SK-N-SH (cell line): ENCODE measurements around the gene PARVA. TPM values are rescaled to one million over a fixed set of nuclear protein-coding genes. Genes with fewer than 3 reads are reported as not detected.

Experiments
- CTCF ChIA-PET: fragments of 300-600, 350-600 bp; formaldehyde crosslinking; extraction: SDS; loops from one replicate; lab custom pipeline; 2021; lab: Yijun Ruan, JAX
- POLR2A ChIA-PET: fragments of 350-600 bp; sonication (Branson Sonifier 250); formaldehyde crosslinking; extraction: SDS; loops from one replicate; lab custom pipeline; 2020; ENCODE audit warnings: antibody characterized with exemption, inconsistent platforms; lab: Yijun Ruan, JAX
- DNase-seq: peaks from one replicate; pipeline ENCODE4 v3.0.0; 2012
- H2AFZ ChIP-seq: fragments of 200-600 bp; sonication (generic); 2 replicates; pipeline ENCODE4 v1.8.1; 2016; ENCODE audit warnings: antibody characterized with exemption, mild to moderate bottlenecking, low read depth
- H3F3A ChIP-seq: fragments of 200-600 bp; sonication (generic); replicated peaks from 2 replicates; pipeline ENCODE3; 2016; ENCODE audit warnings: antibody characterized with exemption, mild to moderate bottlenecking; ENCODE audit not compliant: insufficient read depth
- H3K27ac ChIP-seq, 2 experiments: fragments of 200-500 bp in 1 of 2; fragments of 200-600 bp in 1 of 2; sonication (Bioruptor generic) in 1 of 2; sonication (generic), shearing (Covaris generic) in 1 of 2; 2 replicates each; pipeline versions ENCODE4 v1.5.1 to v1.6.1; 2014 to 2016; ENCODE audit warnings: low read depth in 2 of 2, inconsistent platforms in 1 of 2, low read length in 1 of 2, mild to moderate bottlenecking in 1 of 2, mixed read lengths in 1 of 2
- H3K27me3 ChIP-seq: fragments of 200-600 bp; sonication (generic), shearing (Covaris generic); 2 replicates; pipeline ENCODE4 v1.6.1; 2016; ENCODE audit warnings: mixed run types; ENCODE audit not compliant: insufficient read depth
- H3K36me3 ChIP-seq, 2 experiments: fragments of 200-500 bp in 1 of 2; fragments of 200-600 bp in 1 of 2; sonication (Bioruptor generic) in 1 of 2; sonication (generic) in 1 of 2; replicated peaks in 1 of 2; 2 replicates each; pipeline versions ENCODE3 to v1.5.1; 2014 to 2016; ENCODE audit warnings: low read length in 1 of 2, mild to moderate bottlenecking in 1 of 2; ENCODE audit not compliant: insufficient read depth in 2 of 2, control insufficient read depth in 1 of 2
- H3K4me1 ChIP-seq, 2 experiments: fragments of 200-500 bp in 1 of 2; fragments of 200-600 bp in 1 of 2; sonication (Bioruptor generic) in 1 of 2; sonication (generic), shearing (Covaris generic) in 1 of 2; 2 replicates each; pipeline versions ENCODE4 v1.5.1 to v1.6.1; 2014 to 2016; ENCODE audit warnings: low read depth in 1 of 2, low read length in 1 of 2, mixed run types in 1 of 2; ENCODE audit not compliant: insufficient read depth in 2 of 2, control insufficient read depth in 1 of 2
- H3K4me2 ChIP-seq: fragments of 200-600 bp; sonication (generic), shearing (Covaris generic); 2 replicates; pipeline ENCODE4 v1.6.1; 2017; ENCODE audit warnings: mixed run types
- H3K4me3 ChIP-seq, 2 experiments: fragments of 200-500 bp in 1 of 2; fragments of 200-600 bp in 1 of 2; sonication (Bioruptor generic) in 1 of 2; sonication (generic), shearing (Covaris generic) in 1 of 2; 2 replicates each; pipeline versions ENCODE4 v1.5.1 to v1.8.1; 2014 to 2016; ENCODE audit warnings: low read depth in 2 of 2, inconsistent platforms in 1 of 2, low read length in 1 of 2, mild to moderate bottlenecking in 1 of 2, mixed read lengths in 1 of 2, moderate library complexity in 1 of 2
- H3K79me2 ChIP-seq: fragments of 200-600 bp; sonication (generic); 2 replicates; pipeline ENCODE4 v1.8.1; 2017; ENCODE audit warnings: mild to moderate bottlenecking; ENCODE audit not compliant: insufficient read depth
- H3K9ac ChIP-seq: fragments of 200-600 bp; sonication (generic); 2 replicates; pipeline ENCODE4 v1.6.1; 2017; ENCODE audit warnings: mixed run types
- H3K9me2 ChIP-seq: fragments of 200-600 bp; sonication (generic); 2 replicates; pipeline ENCODE4 v1.6.1; 2017; ENCODE audit warnings: mixed run types
- H3K9me3 ChIP-seq: fragments of 200-600 bp; sonication (generic); 2 replicates; pipeline ENCODE4 v1.6.1; 2017; ENCODE audit warnings: mixed run types, mild to moderate bottlenecking, moderate library complexity
- H4K20me1 ChIP-seq: fragments of 200-600 bp; sonication (generic); 2 replicates; pipeline ENCODE4 v1.6.1; 2017; ENCODE audit warnings: mild to moderate bottlenecking, mixed run types; ENCODE audit not compliant: insufficient read depth
- EP300 ChIP-seq, 2 experiments: IDR thresholded peaks; 2 replicates each; pipeline versions ENCODE4 v1.4.0 to v1.6.1; 2012; ENCODE audit warnings: borderline replicate concordance in 1 of 2, low read depth in 1 of 2, low read length in 1 of 2
- EZH2phosphoT487 ChIP-seq: fragments of 200-600 bp; sonication (generic); IDR thresholded peaks from 2 replicates; pipeline ENCODE4 v1.6.1; 2017; ENCODE audit warnings: low read depth, mixed run types, mild to moderate bottlenecking, antibody characterized with exemption, moderate library complexity, borderline replicate concordance
- FOXM1 ChIP-seq: IDR thresholded peaks from 2 replicates; pipeline ENCODE4 v1.4.0; 2012; ENCODE audit warnings: low read depth, mild to moderate bottlenecking
- MXI1 ChIP-seq: IDR thresholded peaks from 2 replicates; pipeline ENCODE4 v1.6.1; 2012; ENCODE audit warnings: mild to moderate bottlenecking, low read depth, low read length, improper control_type of control experiment
- NFIC ChIP-seq: IDR thresholded peaks from 2 replicates; pipeline ENCODE4 v1.4.0; 2012; ENCODE audit warnings: borderline replicate concordance
- POLR2AphosphoS5 ChIP-seq: IDR thresholded peaks from 2 replicates; pipeline ENCODE4 v1.6.1; 2012; ENCODE audit warnings: low read depth, low read length
- RFX5 ChIP-seq: IDR thresholded peaks from 2 replicates; pipeline ENCODE4 v1.6.1; 2012; ENCODE audit warnings: mild to moderate bottlenecking, improper control_type of control experiment, low read length
- RXRA ChIP-seq: IDR thresholded peaks from 2 replicates; pipeline ENCODE4 v1.4.0; 2012; ENCODE audit warnings: low read depth, mild to moderate bottlenecking, borderline replicate concordance
- SMC3 ChIP-seq: IDR thresholded peaks from 2 replicates; pipeline ENCODE4 v1.6.1; 2012; ENCODE audit warnings: low read depth, low read length, improper control_type of control experiment
- WGBS: methylation state at CpG from one replicate; pipeline ENCODE4 v1.1.6; 2017; ENCODE audit warnings: low lambda C conversion rate; 5-methylcytosine and 5-hydroxymethylcytosine counted together
- polyA plus RNA-seq, 3 experiments: library from polyadenylated mRNA; depleted of rRNA; stranded (reverse); fragments of >200 nt; gene quantifications; 2 replicates each; pipeline ENCODE4 v1.2.3, GENCODE V29; 2012
- TF ChIP-seq, protein P1 (sequence below): fragments of 150-350 bp; IDR thresholded peaks from 2 replicates; pipeline ENCODE4 v1.6.1; 2016; ENCODE audit warnings: mild to moderate bottlenecking, low read depth, low read length
- TF ChIP-seq, protein P2 (sequence below): IDR thresholded peaks from 2 replicates; pipeline ENCODE4 v1.4.0; 2012; ENCODE audit warnings: low read depth, borderline replicate concordance
- TF ChIP-seq, protein P3 (sequence below): fragments of 200-600 bp; sonication (generic); IDR thresholded peaks from 2 replicates; pipeline ENCODE4 v1.6.1; 2017; ENCODE audit warnings: antibody characterized with exemption, mild to moderate bottlenecking, moderate library complexity

Gene PARVA
- polyA plus RNA-seq, 1 of the 3 experiments (the other 2 are of a cell fraction): 27.6 TPM

DNA sequence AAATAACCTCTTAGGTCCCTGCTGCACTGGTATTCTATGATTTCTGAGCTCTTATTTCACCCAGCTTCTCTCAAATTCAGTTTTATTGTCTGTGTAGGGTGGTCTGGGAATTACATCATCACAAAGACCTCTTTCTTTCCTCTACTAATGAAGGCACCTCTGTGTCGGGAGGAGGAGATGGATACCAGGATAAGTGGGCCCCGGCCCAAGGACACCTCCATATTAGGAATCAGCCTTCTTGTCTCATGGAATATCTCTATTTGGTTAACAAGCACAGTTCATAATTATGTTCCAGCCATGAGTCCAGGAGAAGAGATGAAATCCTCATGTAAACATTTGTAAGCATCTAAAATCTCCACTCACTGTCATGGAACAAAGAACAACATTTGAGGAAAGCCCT, 9.4 kb downstream of the PARVA start:
- peaks cover 96% of the 10 kb centered on the region for H3K79me2 ChIP-seq
- no peaks in the 10 kb centered on the region for H3K9me2 ChIP-seq
- peak overlapping the region in 1 of 2 experiments; percentile 34; a peak in 1 of 4 replicates for H3K27ac ChIP-seq
- ChIA-PET POLR2A (no interaction called here), CTCF (interaction anchor here (3.8 kb wide), 1 partner anchor 98 kb away, joined by 11 read pairs; no protein-coding TSS in a partner anchor)
- H4K20me1 ChIP-seq: peaks cover 36% of the 10 kb centered on the region
- H2AFZ ChIP-seq: no peak overlapping the region
- H3F3A ChIP-seq: peaks cover 3% of the 10 kb centered on the region
- no peak for DNase-seq
- H3K4me2 ChIP-seq: peak overlapping the region; percentile 35; the same call in 1 of the 2 replicates
- TF ChIP-seq RFX5 (no peak), EZH2phosphoT487 (no peak), RXRA (no peak), SMC3 (no peak), EP300 (IDR thresholded peaks at IDR 0.05; ENCODE audit: borderline replicate concordance in 1 of 2, low read depth in 1 of 2, low read length in 1 of 2) (no peak), MXI1 (no peak), POLR2AphosphoS5 (no peak), FOXM1 (no peak)
- TF ChIP-seq, protein P1, sequence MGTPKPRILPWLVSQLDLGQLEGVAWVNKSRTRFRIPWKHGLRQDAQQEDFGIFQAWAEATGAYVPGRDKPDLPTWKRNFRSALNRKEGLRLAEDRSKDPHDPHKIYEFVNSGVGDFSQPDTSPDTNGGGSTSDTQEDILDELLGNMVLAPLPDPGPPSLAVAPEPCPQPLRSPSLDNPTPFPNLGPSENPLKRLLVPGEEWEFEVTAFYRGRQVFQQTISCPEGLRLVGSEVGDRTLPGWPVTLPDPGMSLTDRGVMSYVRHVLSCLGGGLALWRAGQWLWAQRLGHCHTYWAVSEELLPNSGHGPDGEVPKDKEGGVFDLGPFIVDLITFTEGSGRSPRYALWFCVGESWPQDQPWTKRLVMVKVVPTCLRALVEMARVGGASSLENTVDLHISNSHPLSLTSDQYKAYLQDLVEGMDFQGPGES: no peak
- TF ChIP-seq, protein P2, sequence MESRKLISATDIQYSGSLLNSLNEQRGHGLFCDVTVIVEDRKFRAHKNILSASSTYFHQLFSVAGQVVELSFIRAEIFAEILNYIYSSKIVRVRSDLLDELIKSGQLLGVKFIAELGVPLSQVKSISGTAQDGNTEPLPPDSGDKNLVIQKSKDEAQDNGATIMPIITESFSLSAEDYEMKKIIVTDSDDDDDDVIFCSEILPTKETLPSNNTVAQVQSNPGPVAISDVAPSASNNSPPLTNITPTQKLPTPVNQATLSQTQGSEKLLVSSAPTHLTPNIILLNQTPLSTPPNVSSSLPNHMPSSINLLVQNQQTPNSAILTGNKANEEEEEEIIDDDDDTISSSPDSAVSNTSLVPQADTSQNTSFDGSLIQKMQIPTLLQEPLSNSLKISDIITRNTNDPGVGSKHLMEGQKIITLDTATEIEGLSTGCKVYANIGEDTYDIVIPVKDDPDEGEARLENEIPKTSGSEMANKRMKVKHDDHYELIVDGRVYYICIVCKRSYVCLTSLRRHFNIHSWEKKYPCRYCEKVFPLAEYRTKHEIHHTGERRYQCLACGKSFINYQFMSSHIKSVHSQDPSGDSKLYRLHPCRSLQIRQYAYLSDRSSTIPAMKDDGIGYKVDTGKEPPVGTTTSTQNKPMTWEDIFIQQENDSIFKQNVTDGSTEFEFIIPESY: no peak
- no peaks in the 10 kb centered on the region for H3K27me3 ChIP-seq
- H3K9me3 ChIP-seq: no peaks in the 10 kb centered on the region
- H3K4me1 ChIP-seq: peaks cover 27 to 33% of the 10 kb centered on the region in 2 experiments; a peak in 2 of 4 replicates
- H3K36me3 ChIP-seq: peaks cover 2 to 24% of the 10 kb centered on the region in 2 experiments
- H3K4me3 ChIP-seq: no peak overlapping the region
- no peak overlapping the region for H3K9ac ChIP-seq
- WGBS: 77% methylated on average over 2 of the region's 2 CpGs

DNA sequence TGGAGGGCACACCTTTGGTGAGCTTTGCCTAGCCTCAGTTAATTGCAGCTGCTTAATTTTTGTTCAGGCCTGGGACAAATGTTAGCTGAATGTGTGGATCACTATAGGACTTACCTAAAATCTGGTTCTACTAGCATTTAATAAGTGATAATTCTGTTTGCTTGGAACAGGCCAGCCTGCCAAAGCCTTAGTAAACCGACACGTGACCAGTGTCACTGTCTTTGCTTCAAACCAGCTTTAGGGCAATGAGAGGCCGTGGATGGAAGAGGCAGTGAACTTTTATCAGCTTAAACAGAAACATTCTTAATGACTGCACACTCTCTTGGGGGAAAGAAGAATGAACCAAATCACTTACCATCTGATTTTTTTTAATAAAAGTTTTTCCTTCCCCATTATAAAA, 10.8 kb downstream of the PARVA start:
- H3K36me3 ChIP-seq: peaks cover 2 to 15% of the 10 kb centered on the region in 2 experiments
- H2AFZ ChIP-seq: no peak overlapping the region
- H3K27me3 ChIP-seq: no peaks in the 10 kb centered on the region
- no peak for TF ChIP-seq EP300 (IDR thresholded peaks at IDR 0.05; ENCODE audit: borderline replicate concordance in 1 of 2, low read depth in 1 of 2, low read length in 1 of 2)
- TF ChIP-seq, protein P3, sequence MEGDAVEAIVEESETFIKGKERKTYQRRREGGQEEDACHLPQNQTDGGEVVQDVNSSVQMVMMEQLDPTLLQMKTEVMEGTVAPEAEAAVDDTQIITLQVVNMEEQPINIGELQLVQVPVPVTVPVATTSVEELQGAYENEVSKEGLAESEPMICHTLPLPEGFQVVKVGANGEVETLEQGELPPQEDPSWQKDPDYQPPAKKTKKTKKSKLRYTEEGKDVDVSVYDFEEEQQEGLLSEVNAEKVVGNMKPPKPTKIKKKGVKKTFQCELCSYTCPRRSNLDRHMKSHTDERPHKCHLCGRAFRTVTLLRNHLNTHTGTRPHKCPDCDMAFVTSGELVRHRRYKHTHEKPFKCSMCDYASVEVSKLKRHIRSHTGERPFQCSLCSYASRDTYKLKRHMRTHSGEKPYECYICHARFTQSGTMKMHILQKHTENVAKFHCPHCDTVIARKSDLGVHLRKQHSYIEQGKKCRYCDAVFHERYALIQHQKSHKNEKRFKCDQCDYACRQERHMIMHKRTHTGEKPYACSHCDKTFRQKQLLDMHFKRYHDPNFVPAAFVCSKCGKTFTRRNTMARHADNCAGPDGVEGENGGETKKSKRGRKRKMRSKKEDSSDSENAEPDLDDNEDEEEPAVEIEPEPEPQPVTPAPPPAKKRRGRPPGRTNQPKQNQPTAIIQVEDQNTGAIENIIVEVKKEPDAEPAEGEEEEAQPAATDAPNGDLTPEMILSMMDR: no peak
- TF ChIP-seq NFIC: no peak
- peaks cover 3% of the 10 kb centered on the region for H3F3A ChIP-seq
- ChIA-PET POLR2A (interaction anchor here (1.8 kb wide), 1 partner anchor 11 kb away, joined by 6 read pairs; the partner anchor contains the start of gene PARVA), CTCF (interaction anchor here (0.7 to 1.2 kb wide), 3 partner anchors 15 to 504 kb away, joined by 3 to 4 read pairs (median 4); no protein-coding TSS in a partner anchor)
- peak overlapping the region in 1 of 2 experiments; percentile 36; a peak in 1 of 4 replicates for H3K27ac ChIP-seq
- no peak for DNase-seq
- peaks cover 33% of the 10 kb centered on the region for H4K20me1 ChIP-seq
- H3K9me2 ChIP-seq: no peaks in the 10 kb centered on the region
- H3K4me2 ChIP-seq: no peak overlapping the region
- H3K79me2 ChIP-seq: peaks cover 95% of the 10 kb centered on the region
- no peak overlapping the region for H3K4me3 ChIP-seq
- WGBS: 94% methylated on average over 3 of the region's 3 CpGs
- no peaks in the 10 kb centered on the region for H3K9me3 ChIP-seq
- no peak overlapping the region for H3K9ac ChIP-seq
- H3K4me1 ChIP-seq: peaks cover 27 to 28% of the 10 kb centered on the region in 2 experiments; a peak in 3 of 4 replicates
